Mononuclear cell (primary cell): ENCODE measurements around the gene RALGAPA2. TPM values are rescaled to one million over a fixed set of nuclear protein-coding genes. Genes with fewer than 3 reads are reported as not detected.

Source experiments
- H3K27me3 ChIP-seq: 2 replicates; pipeline ENCODE4 v1.6.0; 2011; ENCODE audit warnings: low read length, control low read depth; ENCODE audit not compliant: insufficient read depth
- H3K4me1 ChIP-seq: 2 replicates; pipeline ENCODE4 v1.5.1; 2011; ENCODE audit warnings: mild to moderate bottlenecking, low read length, control low read depth; ENCODE audit not compliant: insufficient read depth
- H3K4me3 ChIP-seq: 2 replicates; pipeline ENCODE4 v1.5.1; 2011; ENCODE audit warnings: mild to moderate bottlenecking, low read length, moderate library complexity
- H3K9me3 ChIP-seq: 2 replicates; pipeline ENCODE4 v1.5.1; 2011; ENCODE audit warnings: low read depth, mild to moderate bottlenecking, control low read depth, low read length
- total RNA-seq: library from RNA; depleted of rRNA; stranded (reverse); fragments of >200 nt; gene quantifications from one replicate; pipeline ENCODE4 v1.2.3, GENCODE V29; 2012

RALGAPA2 gene
- total RNA-seq, 1 donor = 18.4 TPM

DNA sequence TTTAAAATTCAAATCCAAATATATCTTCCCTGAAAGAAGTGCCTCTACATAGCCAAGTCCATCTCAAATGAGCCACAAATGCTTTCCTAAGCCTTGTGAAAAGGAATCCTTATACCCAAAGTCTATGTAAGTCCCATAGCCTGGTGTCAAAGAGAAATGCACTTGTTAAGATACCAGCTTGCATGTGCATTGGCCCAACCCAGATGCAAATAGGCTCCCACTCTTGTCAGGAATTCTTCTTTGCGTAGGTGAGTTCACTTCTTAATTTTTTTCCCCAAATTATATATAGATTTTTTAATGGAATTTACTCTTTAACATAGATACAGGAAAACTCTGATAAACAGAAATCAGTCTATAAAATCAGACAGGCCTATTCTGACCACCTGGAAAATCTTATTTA is 105.6 kb downstream of the RALGAPA2 start:
- H3K9me3 ChIP-seq = no peaks in the 10 kb centered on the region
- no peaks in the 10 kb centered on the region for H3K4me1 ChIP-seq
- no peaks in the 10 kb centered on the region for H3K27me3 ChIP-seq
- H3K4me3 ChIP-seq = no peak overlapping the region

GRCh38 chr20:20606050-20606449 is 106.4 kb downstream of the RALGAPA2 start:
- Histone ChIP-seq H3K27me3 (no peaks in the 10 kb centered on the region), H3K9me3 (no peaks in the 10 kb centered on the region), H3K4me1 (no peaks in the 10 kb centered on the region), H3K4me3 (no peak overlapping the region)

GRCh38 chr20:20604907-20605306 is 107.5 kb downstream of the RALGAPA2 start:
- Histone ChIP-seq H3K27me3 (no peaks in the 10 kb centered on the region), H3K9me3 (no peaks in the 10 kb centered on the region), H3K4me1 (no peaks in the 10 kb centered on the region), H3K4me3 (no peak overlapping the region)

DNA sequence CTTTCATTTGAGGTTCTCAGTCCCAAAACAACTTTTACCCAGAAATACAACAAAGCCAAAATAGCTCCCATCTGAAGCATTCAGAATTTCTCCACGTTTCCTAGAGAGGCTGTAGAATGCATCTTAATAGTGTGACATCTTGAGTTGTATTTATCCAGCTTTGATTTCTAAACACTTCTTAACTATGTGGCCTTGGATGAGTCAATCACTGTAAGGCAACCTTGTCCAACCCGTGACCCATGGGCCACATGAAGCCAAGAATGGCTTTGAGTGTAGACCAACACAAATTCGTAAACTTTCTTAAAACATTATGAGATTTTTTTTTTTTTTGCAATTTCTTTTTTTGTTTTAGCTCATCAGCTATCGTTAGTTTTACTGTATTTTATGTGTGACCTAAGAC is 108.1 kb downstream of the RALGAPA2 start:
- no peak overlapping the region for H3K4me3 ChIP-seq
- H3K27me3 ChIP-seq = no peaks in the 10 kb centered on the region
- no peaks in the 10 kb centered on the region for H3K9me3 ChIP-seq
- H3K4me1 ChIP-seq = no peaks in the 10 kb centered on the region

DNA sequence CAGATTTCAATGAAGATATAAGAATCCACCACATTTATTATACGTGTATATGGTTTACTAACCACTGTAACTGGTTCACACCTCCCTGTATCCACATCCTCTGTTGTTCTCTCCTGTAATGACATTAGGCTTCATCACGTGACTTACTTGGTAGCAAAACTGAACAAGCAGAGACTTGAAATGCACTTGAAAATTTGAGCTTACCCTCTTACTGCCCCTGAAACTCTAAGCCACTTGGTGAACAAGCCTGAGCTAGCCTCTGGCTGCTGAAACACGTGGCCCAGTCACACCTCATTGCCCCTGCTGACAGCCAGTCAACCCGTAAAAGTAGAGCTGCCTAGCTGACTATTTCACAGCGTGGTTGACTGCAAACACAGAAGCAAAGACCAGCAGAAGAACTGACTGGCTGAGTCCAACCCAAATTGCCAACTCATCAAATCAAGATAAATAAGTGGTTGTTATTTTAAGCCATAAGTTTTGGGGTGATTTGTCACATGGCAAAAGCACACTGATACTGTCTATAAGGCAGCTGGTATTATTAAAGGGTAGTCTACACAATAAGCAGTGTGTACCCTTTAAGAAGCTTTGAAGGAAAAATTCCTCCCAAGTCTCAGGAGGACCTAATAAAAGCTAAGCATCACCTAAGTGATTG is 109.0 kb downstream of the RALGAPA2 start:
- no peaks in the 10 kb centered on the region for H3K4me1 ChIP-seq
- H3K9me3 ChIP-seq = no peaks in the 10 kb centered on the region
- no peaks in the 10 kb centered on the region for H3K27me3 ChIP-seq

DNA sequence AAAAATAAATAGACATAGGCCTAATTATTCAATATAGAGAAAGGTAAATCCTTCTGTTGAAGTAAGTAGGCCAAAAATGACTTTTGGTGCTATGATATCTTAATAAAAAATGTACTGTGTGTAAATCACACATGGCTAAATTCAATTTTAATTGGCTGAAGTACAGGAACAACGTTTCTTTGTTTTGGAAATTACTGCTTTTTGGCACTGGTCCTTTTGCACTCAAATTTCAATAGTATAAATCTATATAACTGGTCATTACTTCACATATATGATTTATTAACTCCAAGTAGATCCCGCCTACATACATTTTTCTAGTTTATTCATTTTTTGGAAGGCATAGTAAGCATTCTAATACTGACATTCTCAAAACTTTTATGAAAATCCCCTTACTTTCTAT is 114.5 kb downstream of the RALGAPA2 start:
- Histone ChIP-seq H3K4me1 (no peaks in the 10 kb centered on the region), H3K27me3 (no peaks in the 10 kb centered on the region), H3K9me3 (no peaks in the 10 kb centered on the region), H3K4me3 (no peak overlapping the region)

More for the DNA sequence above, 109.0 kb downstream of the RALGAPA2 start:
- no peak overlapping the region for H3K4me3 ChIP-seq

GRCh38 chr20:20594171-20594530 is 118.3 kb downstream of the RALGAPA2 start:
- no peaks in the 10 kb centered on the region for H3K4me1 ChIP-seq
- H3K4me3 ChIP-seq = no peak overlapping the region
- H3K27me3 ChIP-seq = no peaks in the 10 kb centered on the region
- H3K9me3 ChIP-seq = no peaks in the 10 kb centered on the region

DNA sequence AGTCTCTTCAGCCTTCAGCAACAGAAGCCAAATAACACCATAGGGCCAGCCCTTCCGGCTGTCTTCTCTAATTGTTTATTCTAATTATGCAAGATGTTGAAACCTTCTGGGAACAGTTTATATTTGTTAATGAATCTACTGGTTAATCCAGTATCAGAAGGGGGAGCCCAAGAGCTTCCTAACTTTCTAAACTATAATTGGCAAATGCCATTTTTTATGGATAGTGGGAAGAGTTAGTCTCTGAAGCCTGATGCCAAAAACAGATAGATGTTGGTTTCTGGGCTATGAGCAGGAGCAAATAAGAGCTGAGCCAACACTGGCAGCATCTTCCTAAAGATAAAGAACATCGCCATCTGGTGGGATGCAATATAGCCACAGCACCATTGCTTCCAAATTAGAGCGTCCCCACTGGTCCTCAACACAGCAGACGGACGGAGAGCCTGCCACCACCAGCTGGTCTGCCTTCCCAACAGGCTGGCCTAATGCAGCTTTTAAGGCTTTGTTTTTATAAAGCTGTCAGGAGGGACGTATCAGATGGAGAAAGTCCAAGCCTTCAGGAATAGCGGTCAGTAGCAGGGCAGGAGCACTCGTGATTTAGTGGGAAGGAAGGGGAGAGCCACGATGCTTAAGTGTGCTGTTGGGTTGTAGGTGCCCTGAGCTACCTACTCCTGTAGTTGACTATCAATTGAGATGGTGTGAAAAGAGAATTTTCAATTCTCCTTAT is 118.8 kb downstream of the RALGAPA2 start:
- Histone ChIP-seq H3K27me3 (no peaks in the 10 kb centered on the region), H3K4me3 (no peak overlapping the region), H3K4me1 (no peaks in the 10 kb centered on the region), H3K9me3 (no peaks in the 10 kb centered on the region)

GRCh38 chr20:20585146-20585545 is 127.3 kb downstream of the RALGAPA2 start:
- Histone ChIP-seq H3K9me3 (no peaks in the 10 kb centered on the region), H3K4me1 (no peaks in the 10 kb centered on the region), H3K4me3 (no peak overlapping the region)

GRCh38 chr20:20582734-20583133 is 129.7 kb downstream of the RALGAPA2 start:
- Histone ChIP-seq H3K27me3 (no peaks in the 10 kb centered on the region), H3K4me3 (no peak overlapping the region)

More at GRCh38 chr20:20585146-20585545, 127.3 kb downstream of the RALGAPA2 start:
- no peaks in the 10 kb centered on the region for H3K27me3 ChIP-seq

GRCh38 chr20:20580139-20580538 is 132.3 kb downstream of the RALGAPA2 start:
- Histone ChIP-seq H3K4me1 (no peaks in the 10 kb centered on the region), H3K9me3 (no peaks in the 10 kb centered on the region), H3K4me3 (no peak overlapping the region), H3K27me3 (no peaks in the 10 kb centered on the region)

More at GRCh38 chr20:20582734-20583133, 129.7 kb downstream of the RALGAPA2 start:
- H3K9me3 ChIP-seq = no peaks in the 10 kb centered on the region
- no peaks in the 10 kb centered on the region for H3K4me1 ChIP-seq

DNA sequence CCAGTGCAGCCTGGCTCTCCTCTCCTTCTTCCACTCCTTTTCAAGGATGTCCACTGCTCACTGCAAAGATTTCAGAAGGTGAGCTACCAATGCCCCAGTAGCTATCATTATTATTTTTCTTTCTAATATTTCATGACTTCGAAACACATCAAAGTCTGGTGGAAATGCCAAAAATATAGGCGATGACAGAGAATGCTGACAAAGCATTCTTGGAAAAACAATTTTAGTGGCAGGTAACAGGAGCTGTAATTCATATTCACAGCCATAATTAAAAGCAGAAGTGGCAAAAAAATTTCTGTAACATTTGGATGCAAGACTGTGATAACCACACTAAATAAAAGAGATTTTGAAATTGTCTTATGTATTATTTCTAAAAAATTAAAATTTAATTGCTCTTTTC is 133.6 kb downstream of the RALGAPA2 start:
- Histone ChIP-seq H3K4me1 (no peaks in the 10 kb centered on the region), H3K9me3 (no peaks in the 10 kb centered on the region), H3K27me3 (no peaks in the 10 kb centered on the region), H3K4me3 (no peak overlapping the region)

- Histone ChIP-seq H3K4me1 (no peaks in the 10 kb centered on the region), H3K9me3 (no peaks in the 10 kb centered on the region), H3K27me3 (no peaks in the 10 kb centered on the region), H3K4me3 (no peak overlapping the region)
Observed at GRCh38 chr20:20573797-20574196, 138.6 kb downstream of the RALGAPA2 start.

DNA sequence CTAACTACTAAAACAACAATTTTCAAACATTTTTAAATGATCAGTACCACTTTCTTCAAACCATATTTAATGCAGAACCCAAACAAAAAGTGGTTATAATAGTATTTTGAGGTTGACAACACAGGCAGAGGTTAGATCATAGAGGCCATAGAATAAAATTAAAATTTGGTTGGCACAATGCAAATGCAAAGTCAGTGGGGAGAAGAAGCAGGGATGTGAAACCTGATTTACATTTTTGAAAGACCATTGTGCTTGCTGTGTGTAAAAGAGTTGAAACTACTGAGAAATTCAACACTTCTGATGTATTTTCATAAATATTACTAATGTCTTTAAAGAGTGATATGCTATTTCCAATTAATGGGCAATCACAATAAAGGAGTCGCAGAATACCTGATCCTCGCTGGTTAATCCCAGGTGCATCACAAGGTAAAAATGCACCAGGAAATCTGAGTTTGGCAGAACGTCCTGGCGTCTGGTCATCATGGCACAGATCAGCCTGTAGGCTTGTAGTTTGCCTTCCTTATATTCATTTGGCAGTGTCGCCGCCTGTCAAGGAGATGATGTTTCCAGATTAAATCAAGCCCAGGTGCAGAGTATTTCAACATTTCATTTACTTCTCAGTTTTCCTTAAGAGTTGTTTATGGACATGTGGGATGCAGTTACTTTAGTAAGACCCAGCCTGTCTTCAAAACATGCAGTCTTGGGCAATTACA is 141.2 kb downstream of the RALGAPA2 start:
- H3K9me3 ChIP-seq = no peaks in the 10 kb centered on the region
- H3K27me3 ChIP-seq = no peaks in the 10 kb centered on the region
- no peak overlapping the region for H3K4me3 ChIP-seq
- no peaks in the 10 kb centered on the region for H3K4me1 ChIP-seq

DNA sequence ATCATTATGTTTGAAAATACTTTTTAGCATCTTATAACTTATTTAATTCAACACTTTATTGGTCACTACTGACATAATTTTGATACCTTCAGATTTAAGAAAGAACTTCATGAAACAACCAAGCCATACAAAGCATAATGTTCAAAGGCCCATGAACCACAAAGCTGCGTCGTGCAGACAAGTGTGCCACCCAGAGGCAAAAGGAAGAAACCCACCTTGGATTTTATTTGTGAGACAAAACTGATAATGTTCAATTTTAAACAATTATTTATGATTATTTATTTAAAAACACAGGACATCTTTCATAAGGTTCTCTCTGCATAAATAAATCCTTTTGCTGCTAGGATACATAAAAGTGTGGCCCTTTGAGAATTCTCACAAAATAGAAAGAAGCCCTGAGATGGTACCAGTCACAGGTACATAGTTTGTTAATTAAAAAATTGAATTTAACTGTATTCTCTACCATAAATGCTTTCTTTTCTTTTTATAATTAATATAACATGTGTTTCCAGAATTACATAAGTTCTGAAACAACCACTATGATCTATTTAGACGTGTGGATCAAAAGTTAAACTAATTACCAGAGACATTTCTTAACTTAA is 143.7 kb downstream of the RALGAPA2 start:
- Histone ChIP-seq H3K9me3 (no peaks in the 10 kb centered on the region), H3K27me3 (no peaks in the 10 kb centered on the region), H3K4me1 (no peaks in the 10 kb centered on the region), H3K4me3 (no peak overlapping the region)
